T-cell (primary cell): ENCODE measurements around the gene GABRA1. TPM values are rescaled to one million over a fixed set of nuclear protein-coding genes. Genes with fewer than 3 reads are reported as not detected.

Source experiments
- ATAC-seq, 4 experiments: fragments of 200-7000 bp in 3 of 4; fragments of 150-1000 bp in 1 of 4; cut with Tn5 transposase; replicated peaks in 1 of 4; 1 replicate in 3 of 4; 2 replicates in 1 of 4; pipeline ENCODE4 v1.10.0; 2021; ENCODE audit warnings: moderate library complexity in 3 of 4, mild to moderate bottlenecking in 2 of 4, moderate number of reproducible peaks in 1 of 4
- CTCF ChIA-PET, 2 donors: fragments of 300-600 bp; sonication (Branson Sonifier 250); formaldehyde crosslinking; loops; one replicate each; lab custom pipeline; 2022; ENCODE audit warnings: antibody characterized with exemption in 2 of 2; lab: Charles Lee
- POLR2A ChIA-PET, 2 donors: fragments of 300-600 bp; sonication (Branson Sonifier 250); formaldehyde crosslinking; loops; one replicate each; lab custom pipeline; 2022; ENCODE audit warnings: antibody characterized with exemption in 2 of 2; lab: Charles Lee
- DNase-seq, 35 experiments: peaks; one replicate each; pipeline versions ENCODE4 v3.0.0 to v3.0.0-alpha.2; 2013 to 2023
- H3K27ac ChIP-seq: one replicate; pipeline ENCODE4 v1.5.1; 2013; ENCODE audit warnings: low read length
- H3K27me3 ChIP-seq, 2 experiments: replicated peaks in 1 of 2; 1 replicate in 1 of 2; 2 replicates in 1 of 2; pipeline versions ENCODE4 v1.6.1 to v1.7.0; 2013; ENCODE audit warnings: low read length in 1 of 2, mixed read lengths in 1 of 2; ENCODE audit not compliant: control insufficient read depth in 2 of 2, insufficient read depth in 2 of 2; ENCODE audit errors: extremely low read depth in 1 of 2
- H3K36me3 ChIP-seq, 2 donors: 1 replicate in 1 of 2; 2 replicates in 1 of 2; pipeline versions ENCODE4 v1.6.1 to v1.7.0; 2013; ENCODE audit warnings: low read length in 1 of 2; ENCODE audit not compliant: control insufficient read depth in 2 of 2, insufficient read depth in 1 of 2; ENCODE audit errors: extremely low read depth in 1 of 2
- H3K4me1 ChIP-seq, 2 experiments: 1 replicate in 1 of 2; 2 replicates in 1 of 2; pipeline versions ENCODE4 v1.6.1 to v1.7.0; 2013; ENCODE audit warnings: low read length in 2 of 2, mixed read lengths in 1 of 2; ENCODE audit not compliant: insufficient read depth in 2 of 2, control insufficient read depth in 1 of 2; ENCODE audit errors: extremely low read depth in 1 of 2
- H3K4me3 ChIP-seq, 2 donors: 1 replicate in 1 of 2; 2 replicates in 1 of 2; pipeline versions ENCODE4 v1.5.1 to v1.7.0; 2013; ENCODE audit warnings: mild to moderate bottlenecking in 2 of 2, low read length in 1 of 2, moderate library complexity in 1 of 2; ENCODE audit not compliant: control insufficient read depth in 1 of 2; ENCODE audit errors: extremely low read depth in 1 of 2
- H3K9me3 ChIP-seq: 2 replicates; pipeline ENCODE4 v1.7.0; 2013
- H3K27ac Mint-ChIP-seq, 2 donors: one replicate each; pipeline ENCODE4 v1.8.0; 2020 to 2021; ENCODE audit warnings: mild to moderate bottlenecking in 2 of 2, mixed read lengths in 2 of 2
- H3K27me3 Mint-ChIP-seq, 2 donors: one replicate each; pipeline ENCODE4 v1.8.0; 2021 to 2022; ENCODE audit warnings: mixed read lengths in 2 of 2
- H3K36me3 Mint-ChIP-seq: one replicate; pipeline ENCODE4 v1.8.0; 2021; ENCODE audit warnings: mixed read lengths
- H3K4me1 Mint-ChIP-seq, 3 donors: one replicate each; pipeline ENCODE4 v1.8.0; 2020 to 2022; ENCODE audit warnings: mixed read lengths in 3 of 3, mild to moderate bottlenecking in 1 of 3
- H3K4me3 Mint-ChIP-seq, 3 donors: one replicate each; pipeline ENCODE4 v1.8.0; 2020 to 2022; ENCODE audit warnings: mild to moderate bottlenecking in 3 of 3, mixed read lengths in 3 of 3, moderate library complexity in 3 of 3
- H3K9me3 Mint-ChIP-seq, 3 donors: one replicate each; pipeline ENCODE4 v1.8.0; 2020 to 2022; ENCODE audit warnings: mixed read lengths in 3 of 3
- WGBS: methylation state at CpG from one replicate; pipeline ENCODE4 v1.1.5; 2013; ENCODE audit warnings: missing lambda C conversion rate; ENCODE audit not compliant: insufficient coverage; 5-methylcytosine and 5-hydroxymethylcytosine counted together
- total RNA-seq, 35 experiments: library from RNA in 6 of 35; stranded (reverse) in 6 of 35; fragments of 120-200 nt in 1 of 35; gene quantifications; one replicate each; pipeline versions ENCODE4 v1.2.1 to v1.2.4 and lab custom pipeline; 2013 to 2026

GABRA1 gene
- total RNA-seq, 5 donors from 2014 or later (not counting 1 experiment from before 2014, with no cell fraction given): not detected

- no peak overlapping the region for H3K4me3 Mint-ChIP-seq
- no peaks in the 10 kb centered on the region for H3K4me1 Mint-ChIP-seq
- Histone ChIP-seq H3K4me3 (no peak overlapping the region), H3K9me3 (no peaks in the 10 kb centered on the region), H3K4me1 (no peaks in the 10 kb centered on the region), H3K36me3 (no peaks in the 10 kb centered on the region), H3K27me3 (no peaks in the 10 kb centered on the region), H3K27ac (no peak overlapping the region)
- peaks cover under 1 to 11% (median 7%) of the 10 kb centered on the region in 3 donors for H3K9me3 Mint-ChIP-seq
- 87% methylated on average over 3 of the region's 3 CpGs for WGBS
- ChIA-PET CTCF (no interaction called here), POLR2A (no interaction called here)
- H3K27me3 Mint-ChIP-seq: no peaks in the 10 kb centered on the region
- no peak for DNase-seq
- H3K27ac Mint-ChIP-seq: no peak overlapping the region
- ATAC-seq: no peak
- H3K36me3 Mint-ChIP-seq: no peaks in the 10 kb centered on the region
Measured at GRCh38 chr5:161934486-161934885, 86.6 kb downstream of the GABRA1 start.

GRCh38 chr5:161944974-161945373 lies 97.1 kb downstream of the GABRA1 start:
- no peak overlapping the region for H3K27ac ChIP-seq
- H3K4me3 ChIP-seq: no peak overlapping the region
- 80% methylated on average over 1 of the region's 1 CpG for WGBS
- CTCF ChIA-PET: no interaction called here
- Mint-ChIP-seq H3K4me3 (no peak overlapping the region), H3K4me1 (no peaks in the 10 kb centered on the region), H3K36me3 (no peaks in the 10 kb centered on the region), H3K27ac (no peak overlapping the region), H3K27me3 (no peaks in the 10 kb centered on the region), H3K9me3 (peaks cover 15 to 18% (median 16%) of the 10 kb centered on the region in 3 donors)
- no peak for DNase-seq
- POLR2A ChIA-PET: no interaction called here
- H3K9me3 ChIP-seq: no peaks in the 10 kb centered on the region
- H3K27me3 ChIP-seq: no peaks in the 10 kb centered on the region
- no peaks in the 10 kb centered on the region for H3K4me1 ChIP-seq
- ATAC-seq: no peak
- H3K36me3 ChIP-seq: no peaks in the 10 kb centered on the region

- Mint-ChIP-seq H3K4me3 (no peak overlapping the region), H3K36me3 (no peaks in the 10 kb centered on the region), H3K9me3 (peaks cover 8 to 13% (median 12%) of the 10 kb centered on the region in 3 donors), H3K27me3 (no peaks in the 10 kb centered on the region), H3K4me1 (no peaks in the 10 kb centered on the region), H3K27ac (no peak overlapping the region)
- CTCF ChIA-PET: no interaction called here
- no CpG with 5 or more reads among the region's 4 CpGs for WGBS
- H3K36me3 ChIP-seq: no peaks in the 10 kb centered on the region
- H3K27ac ChIP-seq: no peak overlapping the region
- DNase-seq: no peak
- H3K9me3 ChIP-seq: no peaks in the 10 kb centered on the region
- ATAC-seq: no peak
- H3K4me3 ChIP-seq: no peak overlapping the region
- POLR2A ChIA-PET: no interaction called here
- no peaks in the 10 kb centered on the region for H3K27me3 ChIP-seq
- H3K4me1 ChIP-seq: no peaks in the 10 kb centered on the region
Measured at GRCh38 chr5:161946911-161947310, 99.0 kb downstream of the GABRA1 start.

Other genes with a start within 250 kb of the GABRA1 start
- not detected for gene GABRA6, start 162.4 kb upstream of the GABRA1 start, total RNA-seq
- 1 to 10 TPM in 1 of 5 donors, not detected in 4; 2.2 TPM for gene GABRG2, start 219.7 kb downstream of the GABRA1 start, total RNA-seq